Measurements from ENCODE around the gene SEC14L1.
A peak's percentile ranks its signal among the peaks of the same experiment; 100 is the strongest.
"Not testable (repeated sequence)": the region's sequence is repeated elsewhere in the genome, so short reads cannot be mapped to it uniquely, and the experiment has no call there.

The SEC14L1 gene

DNA sequence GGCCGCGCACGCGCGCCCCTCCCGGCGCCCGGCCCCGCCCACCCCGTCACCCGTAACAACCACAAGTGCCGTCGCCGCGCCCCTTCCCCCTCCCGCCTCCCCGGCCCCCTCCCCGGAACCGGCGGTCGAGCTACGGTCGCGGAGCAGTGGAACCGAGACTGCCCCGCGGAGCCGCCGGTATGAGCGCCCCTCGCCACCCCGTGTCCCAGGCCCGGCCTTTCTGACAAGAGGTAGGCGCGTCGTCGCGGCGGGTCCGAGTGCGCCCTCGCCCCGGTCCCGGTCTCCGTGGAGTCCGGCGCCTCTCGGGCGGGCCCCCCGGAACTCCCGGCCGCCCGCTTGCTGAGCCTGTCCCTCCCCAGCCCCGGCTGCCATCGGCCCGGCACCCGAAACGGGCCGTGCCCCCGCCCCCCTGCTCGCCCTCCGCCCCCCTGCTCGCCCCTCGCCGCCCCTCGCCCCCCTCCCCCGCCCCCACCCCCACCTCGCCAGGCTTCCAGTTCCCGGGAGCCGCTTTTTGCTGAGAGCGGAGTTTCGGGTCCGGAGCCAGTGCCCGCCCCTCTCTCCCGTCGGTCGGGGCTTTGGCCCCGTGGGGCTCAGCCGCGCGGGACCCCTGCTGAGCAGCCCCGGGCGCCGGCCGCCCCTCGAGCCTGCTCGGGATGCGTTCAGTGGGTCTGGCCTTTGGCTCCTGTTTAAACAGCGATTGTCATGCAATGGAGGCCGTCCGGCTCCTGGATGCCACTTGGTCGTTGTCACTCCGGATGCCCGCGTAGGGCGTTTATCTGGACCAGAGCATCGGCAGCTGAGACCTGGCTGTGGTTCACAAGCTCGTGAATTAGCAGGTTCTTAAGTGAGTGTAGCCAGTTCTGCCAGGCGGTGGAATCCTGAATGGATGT is at the start of gene SEC14L1:
Gene SEC14L1 (plus strand): TSS at position 92 of the 890 bp plus-strand sequence. CDS start 2,628 bp downstream, outside the sequence.
- DNase-seq (ENCODE audit: low read depth) = no peak

DNA sequence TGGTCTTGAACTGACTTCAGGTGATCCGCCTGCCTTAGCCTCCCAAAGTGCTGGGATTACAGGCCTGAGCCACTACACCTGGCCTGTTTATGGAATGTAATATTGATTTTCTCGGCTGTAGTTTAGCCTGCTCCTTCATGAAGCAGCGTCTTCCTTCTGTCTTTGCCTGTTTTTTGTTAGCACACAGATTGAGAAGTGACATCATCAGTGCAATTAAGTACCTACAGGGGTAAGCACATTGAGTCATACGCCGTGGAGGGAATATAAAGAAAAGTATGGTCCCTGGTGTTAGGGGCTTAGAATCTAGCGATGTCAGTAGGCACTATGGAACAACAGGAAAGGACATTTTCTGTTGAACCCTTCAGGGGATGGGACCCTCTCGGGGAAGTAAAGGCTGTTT is 48.7 kb upstream of the SEC14L1 start:
- no peak for DNase-seq (ENCODE audit: low read depth)

GRCh38 chr17:77095461-77095860 is 45.3 kb upstream of the SEC14L1 start:
- no peak for DNase-seq (ENCODE audit: low read depth)

- DNase-seq (ENCODE audit: low read depth) = no peak
Observed at GRCh38 chr17:77096570-77097214, 44.1 kb upstream of the SEC14L1 start.

DNA sequence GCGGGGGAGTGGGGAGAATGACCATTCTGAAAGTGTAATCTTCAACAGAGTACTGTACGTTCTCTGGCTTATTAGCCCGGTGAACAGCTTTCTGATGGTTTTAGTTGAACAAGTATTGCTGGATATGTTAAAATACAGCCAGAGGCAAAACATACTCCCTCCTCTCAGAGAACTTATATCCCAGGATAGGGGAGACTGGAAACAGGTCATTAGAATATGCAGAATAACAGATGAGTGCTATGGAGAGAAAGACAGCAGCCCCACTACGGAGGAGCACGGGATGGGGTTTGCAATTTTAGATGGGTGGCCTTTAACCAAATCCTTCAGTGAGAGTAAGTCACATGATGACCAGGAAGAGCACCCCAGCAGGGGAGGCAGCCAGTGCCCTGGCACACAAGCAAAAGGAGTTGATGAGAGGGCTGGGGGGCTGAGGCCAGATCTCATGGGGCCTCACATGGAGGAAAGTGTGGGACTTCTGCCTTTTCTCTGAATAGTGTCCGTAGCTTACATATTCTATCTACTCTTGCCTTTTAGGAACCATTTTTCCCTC is 43.1 kb upstream of the SEC14L1 start:
- DNase-seq (ENCODE audit: low read depth) = no peak

DNA sequence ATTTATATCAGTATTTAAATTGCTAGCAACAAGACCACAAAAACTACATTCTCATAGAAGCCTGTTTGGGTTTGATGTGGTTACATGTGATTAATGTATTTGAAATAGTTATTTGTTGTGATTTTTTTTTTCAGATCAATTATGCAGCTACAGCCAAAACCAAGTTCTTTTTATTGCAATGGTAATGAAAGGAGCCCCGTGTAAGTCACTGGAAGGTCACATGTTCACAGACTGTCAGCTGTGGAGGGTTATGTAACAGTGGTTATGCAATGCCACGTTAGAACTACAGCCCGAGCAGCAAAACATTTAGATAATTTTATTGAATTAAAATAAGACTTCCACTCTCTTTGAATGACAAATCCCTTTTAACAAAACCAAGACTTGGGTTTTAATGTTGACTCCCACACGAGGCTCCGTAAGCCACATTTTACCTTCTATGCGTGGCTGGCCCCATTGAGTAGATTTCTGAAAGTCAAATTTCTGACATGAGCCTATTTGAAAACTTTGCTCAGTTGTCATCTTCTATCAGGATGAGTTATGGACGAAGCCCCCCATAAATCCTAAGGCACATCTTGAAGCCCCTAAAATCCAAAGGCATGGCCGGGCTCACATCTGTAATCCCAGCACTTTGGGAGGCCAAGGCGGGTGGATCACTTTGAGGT is 41.8 kb upstream of the SEC14L1 start:
- DNase-seq (ENCODE audit: low read depth) = no peak

DNA sequence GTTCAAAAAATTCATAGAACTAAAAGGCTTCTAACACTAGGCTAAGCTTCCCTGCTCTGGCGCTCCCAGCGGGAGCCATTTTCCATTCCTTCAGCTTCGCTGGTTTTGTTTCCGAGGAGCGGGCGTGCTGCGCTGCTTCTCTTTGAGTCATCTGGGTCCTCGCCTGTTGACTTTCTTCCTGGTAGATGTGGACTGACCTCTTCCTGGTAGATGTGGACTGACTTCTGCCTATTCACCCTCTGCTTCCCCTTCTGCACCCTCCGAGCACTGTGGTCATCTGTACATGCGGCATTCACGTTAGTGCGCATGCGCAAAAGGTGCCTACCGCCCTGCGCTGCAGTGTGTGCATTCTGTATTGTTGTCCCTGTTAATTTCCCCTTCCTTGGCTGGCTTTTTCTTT is 40.8 kb upstream of the SEC14L1 start:
- DNase-seq (ENCODE audit: low read depth) = no peak

DNA sequence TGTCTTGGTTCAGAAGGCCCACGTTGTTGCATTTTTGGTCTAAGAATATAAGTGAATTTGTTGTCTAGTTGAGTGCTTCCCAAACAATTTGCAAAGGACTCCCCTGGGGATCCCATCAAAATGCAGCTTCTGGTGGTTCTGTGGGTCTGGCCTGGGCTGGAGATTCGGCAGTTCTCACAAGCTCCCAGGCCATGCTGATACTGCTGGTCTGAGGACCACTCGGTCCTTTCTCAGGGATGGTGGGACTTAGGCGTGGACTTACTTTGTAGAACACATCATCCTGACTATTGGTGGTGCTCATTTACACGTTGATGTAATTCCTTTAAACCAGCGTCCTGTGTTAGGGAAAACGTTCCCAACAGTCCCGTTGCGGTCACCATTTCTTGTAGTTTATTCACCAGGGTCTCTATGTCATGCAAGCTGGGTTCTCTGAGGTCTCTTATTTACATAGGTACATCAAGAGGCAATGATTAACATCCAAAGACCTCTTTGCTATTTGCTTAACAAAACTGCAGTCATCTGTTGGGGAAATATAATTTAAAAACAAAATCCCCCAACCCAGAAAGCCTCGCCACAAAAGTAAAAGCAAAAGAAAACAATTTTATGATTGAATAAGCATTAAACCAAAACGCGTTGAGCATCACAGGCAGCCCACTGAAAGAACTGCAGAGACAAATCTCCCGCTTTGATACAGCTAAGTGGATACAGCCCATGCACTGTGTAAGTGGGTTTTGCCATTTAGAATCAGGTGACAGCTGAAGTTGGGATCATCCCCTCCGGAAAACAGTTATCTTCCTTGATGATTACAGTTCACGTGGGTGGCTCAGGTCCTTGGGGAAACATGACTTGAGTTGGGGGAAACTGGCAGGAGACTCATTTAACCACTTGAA is 39.0 kb upstream of the SEC14L1 start:
- DNase-seq (ENCODE audit: low read depth) = no peak

GRCh38 chr17:77102411-77103134 is 38.2 kb upstream of the SEC14L1 start:
- not testable (repeated sequence) for DNase-seq (ENCODE audit: low read depth)

GRCh38 chr17:77105706-77106105 is 35.1 kb upstream of the SEC14L1 start:
- no peak for DNase-seq (ENCODE audit: low read depth)

- no peak for DNase-seq (ENCODE audit: low read depth)
Observed at GRCh38 chr17:77106874-77107358, 33.9 kb upstream of the SEC14L1 start.

DNA sequence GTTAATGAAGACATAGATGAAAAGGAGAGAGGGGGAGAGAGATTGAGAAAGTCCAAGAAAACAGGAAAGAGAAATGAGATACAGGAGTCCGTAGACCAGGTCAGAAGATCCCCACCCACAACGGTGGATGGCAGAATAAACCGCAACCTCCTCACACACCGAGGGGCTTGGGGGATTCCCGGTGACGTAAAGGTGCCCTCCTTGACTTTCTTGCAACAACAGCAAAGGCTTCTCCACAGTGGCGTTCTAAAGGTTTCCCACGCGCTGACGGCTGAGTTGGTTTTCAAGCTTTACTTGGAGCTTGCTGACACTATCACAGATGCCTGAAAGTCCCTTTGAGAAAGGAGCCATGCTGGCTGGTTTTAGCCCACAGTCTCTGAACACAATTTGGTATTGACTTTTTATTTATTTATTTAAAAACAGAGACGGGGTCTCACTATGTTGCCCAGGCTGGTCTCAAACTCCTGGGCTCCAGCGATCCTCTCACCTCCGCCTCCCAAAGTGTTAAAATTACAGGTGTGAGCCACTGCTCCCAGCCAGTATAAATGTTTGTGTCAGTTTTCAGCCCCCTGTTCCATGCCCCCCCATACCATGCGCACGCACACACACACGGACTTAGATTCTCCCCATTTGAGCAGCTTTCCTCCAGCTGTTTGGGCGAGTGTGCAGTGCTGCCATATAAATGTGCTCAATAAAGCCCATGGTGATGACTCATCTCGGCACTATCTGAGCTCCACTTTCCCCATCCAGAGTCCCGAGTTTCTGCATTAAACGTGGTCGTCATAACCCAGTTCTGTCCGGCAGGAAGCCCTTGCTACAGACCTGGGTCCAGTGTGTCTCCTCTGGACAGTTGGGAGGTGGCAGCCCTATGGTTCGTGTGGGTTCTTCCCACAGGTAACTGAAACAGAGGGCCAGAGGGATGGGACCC is 33.0 kb upstream of the SEC14L1 start:
- peak; percentile 35 for DNase-seq (ENCODE audit: low read depth)

GRCh38 chr17:77109159-77109759 is 31.5 kb upstream of the SEC14L1 start:
- DNase-seq (ENCODE audit: low read depth) = no peak

DNA sequence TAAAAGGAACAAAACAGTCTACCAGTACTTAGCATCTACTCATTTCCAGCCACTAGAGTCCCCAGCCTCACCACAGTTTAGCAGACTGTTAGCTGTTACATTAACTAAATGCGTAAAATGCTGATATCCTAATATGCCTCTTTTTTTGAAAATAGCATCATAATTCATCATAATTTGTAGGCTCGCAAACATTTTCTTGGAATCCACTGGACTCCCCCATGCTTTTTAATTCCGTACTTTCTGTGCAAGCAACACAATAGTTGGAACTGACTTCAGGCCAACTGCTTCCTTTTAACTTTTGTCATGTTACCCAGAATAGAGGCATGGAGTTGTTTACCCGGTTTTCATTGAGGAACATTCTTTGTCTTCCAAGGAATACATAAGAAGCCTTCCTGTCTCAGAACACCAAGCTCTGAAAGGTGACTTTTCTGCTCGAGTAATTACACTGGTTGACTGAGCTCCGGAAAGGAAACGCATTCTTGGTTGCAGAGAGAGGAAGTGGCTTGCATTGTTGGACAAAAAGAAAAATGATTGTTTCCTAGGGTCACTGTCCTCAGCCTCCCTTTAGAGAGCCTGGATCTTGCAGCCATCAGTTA is 30.9 kb upstream of the SEC14L1 start:
- no peak for DNase-seq (ENCODE audit: low read depth)

- not testable (repeated sequence) for DNase-seq (ENCODE audit: low read depth)
Observed at GRCh38 chr17:77111165-77111933, 29.4 kb upstream of the SEC14L1 start.

GRCh38 chr17:77111934-77112296 is 28.9 kb upstream of the SEC14L1 start:
- DNase-seq (ENCODE audit: low read depth) = no peak

- DNase-seq (ENCODE audit: low read depth) = no peak
Observed at GRCh38 chr17:77115510-77115909, 25.3 kb upstream of the SEC14L1 start.

DNA sequence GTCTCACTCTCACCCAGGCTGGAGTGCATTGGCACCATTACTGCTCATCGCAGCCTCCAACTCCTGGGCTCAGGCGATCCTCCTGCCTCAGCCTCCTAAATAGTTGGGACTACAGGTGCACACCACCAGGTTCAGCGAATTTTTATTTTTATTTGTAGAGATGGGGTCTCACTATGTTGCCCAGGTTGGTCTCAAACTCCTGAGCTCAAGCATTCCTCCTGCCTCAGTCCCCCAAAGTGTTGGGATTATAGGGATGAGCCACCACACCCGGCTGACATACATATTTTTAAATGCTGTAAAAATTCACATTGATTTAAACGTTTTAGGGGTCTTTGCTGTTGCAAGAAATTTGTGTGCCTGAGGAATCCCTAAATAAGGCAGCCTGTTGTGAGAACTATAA is 24.8 kb upstream of the SEC14L1 start:
- DNase-seq (ENCODE audit: low read depth) = no peak
